ENCODE results near the gene MYO16.
"Not testable (repeated sequence)": the region's sequence is repeated elsewhere in the genome, so short reads cannot be mapped to it uniquely, and the experiment has no call there.

MYO16 gene

DNA sequence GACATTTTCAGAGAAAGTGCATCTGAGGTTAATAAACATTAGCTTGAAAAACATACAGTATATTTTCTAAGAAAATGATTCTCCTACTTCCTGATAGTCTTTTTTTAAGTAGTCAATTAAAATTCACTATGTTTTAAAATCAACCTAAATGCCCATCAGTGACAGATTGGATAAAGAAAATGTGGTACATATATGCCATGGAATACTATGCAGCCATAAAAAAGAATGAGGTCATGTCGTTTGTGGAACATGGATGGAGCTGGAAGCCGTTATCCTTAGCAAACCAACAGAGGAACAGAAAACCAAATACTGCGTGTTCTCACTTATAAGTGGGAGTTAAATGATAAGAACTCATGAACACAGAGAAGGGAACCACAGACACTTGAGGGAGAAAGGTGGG, 462.8 kb downstream of the MYO16 start:
- DNase-seq, result not testable (repeated sequence)

DNA sequence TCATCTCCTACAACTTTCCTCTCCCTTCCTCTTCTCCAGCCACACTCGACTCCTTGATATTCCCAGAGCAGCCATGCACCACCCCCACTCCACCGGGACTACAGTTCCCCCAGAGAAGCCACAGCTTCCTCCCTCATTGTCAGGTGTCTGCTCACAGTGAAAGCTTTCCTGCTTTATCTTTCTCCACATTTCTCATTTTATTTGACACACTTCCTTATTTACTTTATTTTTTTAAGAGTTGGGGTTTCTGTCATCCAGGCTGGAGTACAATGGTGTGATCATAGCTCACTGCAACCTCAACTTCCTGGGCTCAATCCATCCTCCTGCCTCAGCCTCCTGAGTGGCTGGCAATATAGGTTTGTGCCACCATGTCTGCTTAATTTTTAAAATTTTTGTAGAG, 464.6 kb downstream of the MYO16 start:
- no peak for DNase-seq

DNA sequence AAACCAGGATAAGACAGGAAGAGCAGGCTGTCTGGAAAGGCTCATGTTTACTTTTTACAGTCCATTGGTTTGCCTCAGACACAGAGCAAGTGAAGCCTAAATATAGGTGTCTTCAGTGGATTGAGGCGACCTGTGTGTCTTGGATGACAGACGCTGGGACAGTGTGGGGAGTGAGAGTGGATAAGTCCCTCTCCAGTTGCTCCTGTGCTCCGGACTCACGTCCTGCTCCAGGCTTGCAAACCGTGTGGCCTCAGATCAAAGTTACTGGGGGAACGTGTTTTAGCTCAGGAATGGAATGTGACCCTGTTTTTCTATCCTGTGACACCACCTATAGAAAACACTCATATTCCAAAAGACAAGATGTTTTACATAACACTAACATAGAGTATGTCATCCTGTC, 465.7 kb downstream of the MYO16 start:
- no peak for DNase-seq

DNA sequence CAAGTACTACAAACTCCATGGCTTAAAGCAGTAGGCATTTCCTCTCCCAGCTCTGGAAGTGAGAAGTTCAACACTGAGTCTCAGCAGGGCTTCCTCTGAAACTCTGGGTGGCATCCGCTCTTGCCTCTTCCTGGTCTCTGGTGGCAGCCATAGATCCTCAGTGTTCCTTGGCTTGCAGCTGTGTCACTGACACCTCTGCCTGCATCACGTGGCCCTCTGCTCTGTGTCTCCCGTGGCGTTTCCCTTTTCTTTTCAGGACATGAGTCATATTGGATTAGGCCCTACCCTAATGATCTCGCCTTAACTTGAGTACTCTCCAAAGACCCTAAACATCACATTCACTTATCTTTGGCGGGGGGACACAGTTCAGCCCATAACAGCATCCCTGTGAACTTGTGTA, 466.7 kb downstream of the MYO16 start:
- no peak for DNase-seq

DNA sequence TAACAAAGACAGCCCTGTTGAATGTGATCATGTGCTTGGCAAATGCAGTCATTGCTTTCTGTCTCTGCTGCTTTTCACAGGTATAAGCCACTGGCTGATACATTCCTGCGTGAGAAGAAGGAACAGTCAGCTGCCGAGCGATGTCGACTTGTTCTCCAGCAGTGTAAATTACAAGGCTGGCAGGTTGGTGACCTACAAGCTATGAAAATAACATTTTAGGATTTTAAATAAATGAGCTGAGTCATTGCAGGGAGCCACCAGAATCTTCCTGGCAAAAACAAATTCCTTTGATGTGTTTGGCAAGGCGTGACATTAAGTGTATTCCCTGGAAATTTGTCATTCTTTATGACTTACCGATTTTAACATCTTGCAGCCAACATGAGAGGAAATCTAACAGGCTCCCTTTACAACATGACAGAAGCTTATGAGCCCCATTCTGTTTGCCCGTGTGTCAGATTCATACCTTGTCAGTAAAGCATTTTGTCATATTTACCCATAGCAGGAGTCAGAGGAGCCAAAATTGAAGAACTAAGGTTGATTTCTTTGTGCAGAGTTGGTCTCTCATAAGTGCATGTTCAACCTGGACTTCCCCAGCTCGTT, 471.4 kb downstream of the MYO16 start:
- peak; percentile 2 for DNase-seq

DNA sequence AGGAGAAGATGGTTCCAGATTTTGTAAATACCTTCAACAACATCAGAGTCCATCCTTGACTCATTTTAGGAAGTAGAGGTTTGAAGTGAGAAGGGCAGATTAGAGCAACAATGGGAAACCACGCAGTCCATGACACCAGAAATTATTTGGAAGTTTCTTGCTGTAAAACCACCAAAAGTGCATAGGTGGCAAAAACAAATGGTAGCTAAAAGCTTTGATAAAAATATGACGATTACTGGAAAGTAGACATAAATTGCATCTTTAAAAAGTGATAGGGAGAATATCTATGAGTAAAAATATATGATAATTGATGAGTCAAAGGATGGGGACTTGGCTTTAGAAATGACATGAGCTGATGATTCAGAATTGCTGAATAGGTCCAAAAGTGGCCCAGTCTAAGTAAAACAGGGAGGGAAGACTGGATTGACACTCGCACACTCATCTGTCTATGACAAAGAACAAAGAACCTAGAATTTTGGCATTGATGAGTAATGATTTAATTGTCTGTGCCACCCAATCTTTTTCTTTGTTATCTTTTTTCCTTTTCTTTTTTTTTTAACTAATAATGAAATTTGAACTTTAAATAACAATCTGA, 472.2 kb downstream of the MYO16 start:
- no peak for DNase-seq

DNA sequence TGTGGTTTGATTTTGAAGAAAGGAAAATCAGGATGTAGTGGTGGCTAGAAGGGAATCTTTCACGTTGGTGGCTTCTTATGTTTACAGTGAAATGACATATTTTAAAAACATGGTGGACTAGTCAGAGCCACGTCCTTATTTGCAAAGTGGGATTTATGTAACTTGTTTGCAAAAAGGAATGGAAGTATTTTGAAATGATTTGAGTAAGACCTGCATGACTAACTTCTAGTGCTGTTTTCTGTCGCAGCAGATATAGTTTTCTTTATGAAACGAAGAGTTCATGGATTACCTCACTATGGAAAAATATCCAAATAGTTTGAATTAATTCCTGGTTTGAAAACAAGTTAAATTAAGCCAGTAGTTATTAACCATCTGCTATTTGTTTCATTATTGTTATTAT, 476.5 kb downstream of the MYO16 start:
- no peak for DNase-seq

DNA sequence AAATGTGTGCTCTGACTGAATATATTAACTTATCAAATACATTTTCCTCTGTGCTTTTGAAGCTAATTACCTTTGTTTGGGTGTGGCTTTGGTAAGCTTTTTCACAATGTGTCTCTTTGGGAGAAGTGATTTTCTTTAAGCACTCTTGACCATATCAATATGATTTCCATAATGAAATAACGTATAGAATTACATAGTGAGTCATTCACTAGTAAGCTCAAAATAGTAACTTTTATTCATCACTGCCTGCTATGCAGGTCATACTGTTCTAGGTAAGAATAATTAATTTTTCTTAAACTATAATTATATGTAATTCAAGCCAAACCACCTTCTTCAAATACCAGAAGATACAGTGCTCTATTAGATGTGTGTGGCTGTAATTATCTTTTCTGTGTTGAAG, 480.7 kb downstream of the MYO16 start:
- DNase-seq, result no peak

DNA sequence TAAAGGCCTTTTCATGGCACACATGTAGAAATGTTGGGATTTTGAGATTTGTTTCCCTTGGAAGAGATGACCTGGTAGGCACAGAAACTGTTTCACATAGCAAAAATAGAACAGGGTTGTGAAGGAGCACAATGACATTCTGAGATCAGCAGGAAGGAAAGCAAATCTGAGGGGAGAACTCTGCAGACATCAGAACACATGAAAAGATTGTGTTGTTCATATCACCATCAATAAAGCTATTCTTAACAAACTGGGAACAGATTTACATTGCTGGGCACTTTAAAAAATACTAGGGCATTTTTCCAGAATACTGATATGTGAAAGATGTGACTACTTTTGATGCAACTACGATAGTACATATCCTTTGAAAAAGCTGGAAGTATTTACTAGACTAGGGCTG, 481.7 kb downstream of the MYO16 start:
- DNase-seq, result no peak

DNA sequence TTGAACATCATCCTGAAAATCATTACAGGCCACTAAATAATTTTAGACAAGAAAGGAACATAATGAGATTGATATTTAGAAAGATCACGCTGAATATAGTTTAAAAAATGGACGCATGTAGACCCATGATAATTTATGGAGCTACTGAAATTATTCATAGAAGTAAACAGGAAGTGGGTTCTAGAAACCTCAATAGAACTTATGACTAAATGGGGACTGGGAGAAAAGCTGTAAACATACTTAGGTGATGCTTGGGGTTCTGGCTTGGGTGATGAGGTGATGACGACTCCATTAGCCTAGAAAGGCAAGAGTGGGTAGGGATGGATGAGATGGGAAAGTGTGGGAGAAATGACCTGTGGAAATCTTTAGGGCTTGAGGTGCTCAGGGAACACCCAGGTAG, 484.0 kb downstream of the MYO16 start:
- DNase-seq, result no peak

DNA sequence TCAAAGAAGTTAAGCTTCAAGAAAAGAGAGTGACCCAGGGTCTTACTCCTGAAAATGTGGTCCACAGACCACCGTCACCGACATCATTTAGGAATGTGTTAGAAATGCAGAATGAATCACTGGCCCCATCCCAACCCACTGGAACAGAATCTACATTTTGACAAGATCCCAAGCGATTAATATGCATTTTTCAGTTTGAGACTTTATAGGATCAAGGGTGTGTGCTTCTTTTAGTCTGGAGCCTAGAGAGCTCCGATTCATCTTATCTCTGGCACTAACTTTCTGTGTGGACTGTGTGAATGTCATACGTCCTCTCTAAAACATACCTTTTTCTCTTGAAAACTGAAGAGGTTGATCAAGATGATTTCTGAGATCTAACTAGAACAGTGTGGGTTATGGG, 484.8 kb downstream of the MYO16 start:
- DNase-seq, result no peak

DNA sequence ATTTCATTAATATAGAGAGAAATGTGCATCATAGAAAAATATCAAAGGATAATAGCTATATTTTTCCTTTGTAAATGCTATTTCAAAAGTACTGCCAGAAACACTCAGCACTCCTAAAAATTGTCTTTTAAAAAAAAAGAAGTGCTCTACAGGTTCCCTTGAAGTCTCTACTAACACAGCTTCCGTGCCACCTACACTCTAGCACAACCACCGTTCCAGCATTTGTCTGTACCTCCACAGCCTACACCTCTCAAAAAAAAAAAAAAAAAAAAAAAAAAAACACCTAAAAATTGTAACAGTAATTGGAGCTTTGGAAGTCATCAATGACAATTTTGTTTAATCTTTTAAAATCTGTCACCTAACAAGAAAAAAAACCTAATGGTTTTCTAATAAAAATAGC, 485.6 kb downstream of the MYO16 start:
- DNase-seq, result no peak

DNA sequence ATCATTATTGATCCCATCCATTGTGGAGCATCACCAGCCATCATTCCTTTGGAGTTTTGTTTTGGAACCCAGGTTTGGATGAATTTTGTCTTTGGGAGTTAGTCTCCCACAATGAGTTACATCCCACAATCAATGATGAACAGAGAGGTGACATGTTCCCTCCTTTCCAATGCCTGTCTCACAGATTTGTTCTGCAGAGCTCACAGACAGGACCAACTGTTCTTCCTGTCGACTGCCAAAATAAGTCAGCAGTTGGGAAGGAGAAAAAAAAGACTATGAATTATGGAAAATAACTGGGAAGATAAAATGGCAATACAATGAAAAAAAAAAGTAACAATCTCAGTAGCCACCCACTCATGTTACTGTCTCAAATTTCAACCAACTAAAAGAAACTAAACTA, 489.1 kb downstream of the MYO16 start:
- DNase-seq, result no peak

DNA sequence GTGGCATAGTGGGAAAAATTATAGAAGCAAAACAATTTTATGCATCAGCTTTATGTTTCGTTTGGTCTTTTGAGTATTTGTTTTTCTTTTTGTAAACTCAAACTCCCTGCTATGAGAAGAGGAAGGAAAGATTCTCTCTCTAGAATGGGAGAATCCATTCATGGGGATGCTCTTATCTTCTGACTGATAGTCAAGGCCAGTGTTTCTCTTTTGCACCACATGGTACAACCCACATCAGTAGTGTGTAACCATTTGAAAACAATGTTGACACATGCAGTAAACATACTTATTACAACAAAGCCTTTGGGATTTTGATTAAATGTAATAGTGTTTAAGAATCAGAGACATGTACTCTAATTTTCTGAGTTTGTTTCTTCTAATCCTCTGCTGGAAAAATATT, 490.5 kb downstream of the MYO16 start:
- no peak for DNase-seq

DNA sequence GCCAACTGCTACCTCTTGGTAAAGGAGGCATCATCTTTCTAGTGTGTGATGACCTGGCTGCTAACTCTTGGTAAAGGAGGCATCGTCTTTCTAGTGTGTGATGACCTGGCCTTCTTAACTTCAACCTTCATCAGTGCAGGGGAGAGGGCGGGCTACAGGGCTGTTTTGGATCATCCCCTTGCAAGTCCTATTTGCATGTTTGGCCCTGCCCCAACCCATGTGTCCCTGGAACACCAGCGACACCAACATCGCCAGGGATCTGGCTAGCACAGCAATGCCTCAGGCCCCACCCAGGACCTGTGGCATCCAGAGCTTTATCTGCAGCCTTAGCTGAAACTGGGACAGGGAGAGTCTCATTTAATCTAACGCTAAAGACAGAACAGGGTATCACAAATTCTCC, 492.4 kb downstream of the MYO16 start:
- DNase-seq, result no peak

DNA sequence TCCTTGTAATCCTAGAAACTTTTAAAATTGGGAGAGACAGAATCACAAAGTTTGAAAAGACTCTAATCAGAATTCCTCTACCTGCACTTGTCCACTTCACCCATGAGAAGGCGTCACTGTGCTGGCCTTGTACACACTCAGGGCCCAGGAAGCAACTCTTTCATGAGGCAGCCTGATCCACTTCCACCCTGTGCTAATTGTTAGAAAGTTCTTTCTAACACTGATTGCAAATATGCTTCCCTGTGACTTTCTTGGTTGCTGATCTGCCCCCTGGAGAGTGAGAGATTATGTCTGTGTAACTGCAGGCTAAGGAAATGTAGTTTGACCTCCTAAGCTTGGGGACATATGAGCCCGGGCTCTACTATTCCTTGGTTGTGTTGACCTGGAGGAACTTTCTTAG, 494.6 kb downstream of the MYO16 start:
- DNase-seq, result no peak

DNA sequence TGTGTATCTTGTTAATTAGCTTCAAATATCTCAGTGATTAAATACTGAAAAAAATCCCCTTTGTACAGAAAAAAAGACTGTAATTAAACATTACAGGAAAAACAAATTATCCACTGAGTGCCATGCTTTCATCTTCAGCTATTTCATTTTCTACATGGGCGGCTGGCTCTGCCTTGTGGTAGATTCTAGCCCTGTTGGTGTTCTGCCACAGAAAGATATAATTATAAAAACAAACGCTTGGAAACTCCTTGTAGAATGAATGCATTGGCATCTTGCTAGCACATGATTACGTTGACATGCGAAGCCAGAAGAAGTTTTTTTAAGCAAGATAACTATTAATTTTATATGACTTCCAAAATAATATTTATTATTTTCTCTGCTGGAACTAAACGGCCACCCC, 496.8 kb downstream of the MYO16 start:
- DNase-seq, result no peak

DNA sequence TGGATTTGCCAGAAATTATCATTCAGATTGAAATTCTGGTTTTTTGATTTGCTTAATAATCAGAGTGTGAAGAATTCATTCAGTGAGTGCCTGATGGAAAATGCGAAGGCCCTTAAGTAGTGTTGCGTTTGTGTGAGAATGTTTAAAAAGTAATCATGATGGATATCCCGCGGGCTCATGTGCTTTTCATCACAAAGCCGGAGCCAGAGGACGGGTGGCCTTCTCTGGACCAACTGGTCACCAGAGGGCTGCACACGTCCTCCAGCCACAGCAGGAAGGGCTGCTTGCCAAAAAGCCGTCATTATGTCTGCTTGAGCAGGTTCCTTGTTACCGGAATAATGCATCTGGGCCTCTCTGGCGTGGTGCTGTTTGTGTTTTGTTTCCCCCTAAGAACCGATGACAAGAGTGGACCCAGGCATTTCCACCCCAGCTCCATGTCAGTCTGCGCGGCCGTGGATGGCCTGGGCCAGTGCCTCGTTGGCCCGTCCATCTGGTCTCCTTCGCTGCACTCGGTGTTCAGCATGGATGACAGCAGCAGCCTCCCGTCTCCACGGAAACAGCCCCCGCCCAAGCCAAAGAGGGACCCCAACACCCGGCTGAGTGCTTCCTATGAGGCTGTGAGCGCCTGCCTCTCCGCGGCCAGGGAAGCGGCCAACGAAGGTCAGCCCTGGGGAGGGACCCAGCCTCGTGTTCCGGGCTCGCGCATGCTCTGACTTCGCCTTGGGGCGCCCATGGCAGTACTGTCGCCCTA, 497.7 kb downstream of the MYO16 start:
- no peak for DNase-seq

DNA sequence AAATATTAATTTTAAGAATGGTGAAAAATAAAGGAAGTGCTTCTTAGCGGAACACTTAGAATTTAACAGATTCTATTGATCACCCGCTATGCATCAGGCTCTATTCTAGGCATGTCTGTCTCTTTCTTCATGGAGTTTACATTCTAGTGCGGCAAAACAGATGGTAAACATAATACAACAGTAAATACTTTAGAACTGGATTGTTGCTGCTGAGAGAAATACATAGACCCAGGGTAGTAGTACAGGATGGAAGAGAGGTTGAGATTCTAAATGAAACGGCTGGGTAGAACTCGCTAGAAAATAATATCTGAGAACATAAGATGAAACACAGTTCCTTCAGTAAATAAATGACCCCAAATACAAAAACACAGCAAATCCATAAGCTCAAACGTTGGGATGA, 498.7 kb downstream of the MYO16 start:
- no peak for DNase-seq

DNA sequence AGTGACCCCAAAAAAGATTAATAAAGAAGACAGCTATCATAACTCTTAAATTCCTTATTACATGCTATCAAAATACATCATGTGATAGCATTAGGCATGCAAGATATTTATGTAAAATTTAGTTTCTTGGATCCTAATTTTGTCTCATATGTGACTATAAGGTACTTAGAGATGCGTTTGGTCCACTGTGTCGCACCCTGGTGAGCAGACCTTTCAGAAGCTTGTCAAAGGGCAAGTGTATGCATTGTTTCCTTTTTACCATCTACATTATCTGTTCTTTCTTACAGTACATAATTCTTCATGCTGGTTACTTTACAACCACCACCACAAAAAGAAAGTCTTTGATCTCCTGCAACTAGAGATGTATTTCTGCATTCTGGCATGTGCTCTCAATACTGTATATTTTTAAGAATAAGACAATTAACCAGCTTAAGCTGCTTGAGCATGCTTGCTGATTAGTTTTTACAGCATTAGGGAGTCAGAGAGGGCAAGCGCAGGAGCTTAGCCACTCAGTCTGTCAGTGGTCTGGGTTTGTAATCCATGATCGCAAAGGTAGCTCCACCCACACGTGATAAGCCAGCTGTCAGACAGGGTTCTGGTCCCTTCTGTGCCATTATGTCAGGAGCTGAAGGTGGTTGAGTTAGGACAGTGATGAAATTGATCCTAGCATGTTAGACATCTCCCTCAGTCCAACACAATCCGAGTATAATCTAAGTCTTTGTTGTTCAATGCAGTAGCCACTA, 500.9 kb downstream of the MYO16 start:
- no peak for DNase-seq

DNA sequence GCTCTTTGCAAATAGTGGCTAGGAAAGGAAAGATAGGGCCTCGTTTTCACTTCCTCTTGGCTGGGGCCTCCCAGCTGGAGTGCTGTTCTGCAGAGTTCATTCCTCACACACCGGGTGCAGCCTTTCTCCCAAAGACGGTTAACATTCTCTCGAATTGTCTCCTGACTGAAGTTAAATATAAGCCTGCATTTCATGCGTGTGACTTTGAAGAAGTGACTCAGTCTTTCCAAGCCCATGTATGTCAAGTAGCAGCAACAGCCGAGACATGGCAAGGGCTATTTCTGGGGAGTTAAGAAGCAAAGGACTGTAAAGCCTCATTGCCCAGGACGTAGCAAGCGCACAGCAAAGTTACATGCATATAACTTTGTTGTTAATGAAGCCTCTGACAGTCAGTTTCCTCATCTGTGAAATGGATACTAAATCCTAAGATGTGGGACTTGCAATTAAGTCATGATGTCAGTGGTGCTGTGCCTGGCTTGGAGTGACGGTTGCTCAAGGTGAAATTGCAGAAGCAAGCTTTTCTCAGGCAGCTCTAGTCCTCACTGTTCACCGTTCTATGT, 502.4 kb downstream of the MYO16 start:
- DNase-seq, result no peak

DNA sequence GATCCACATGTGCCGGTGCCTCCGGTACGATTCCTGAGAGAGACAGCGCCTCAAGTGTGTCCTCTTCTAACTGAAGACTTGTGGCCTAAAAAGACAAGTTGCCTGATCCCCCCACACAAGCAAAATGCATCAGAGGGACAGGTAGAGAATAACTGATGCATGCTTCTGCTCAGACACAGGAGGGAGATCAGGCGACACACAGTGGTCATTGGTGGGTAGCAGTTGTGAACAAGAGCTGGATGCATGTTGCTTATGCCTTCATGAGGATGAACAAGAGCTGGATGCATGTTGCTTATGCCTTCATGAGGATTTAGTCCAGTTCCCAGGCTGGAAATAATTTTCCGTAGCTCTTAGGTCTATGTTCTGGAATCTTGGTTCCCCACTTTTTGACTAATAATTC, 505.6 kb downstream of the MYO16 start:
- no peak for DNase-seq

DNA sequence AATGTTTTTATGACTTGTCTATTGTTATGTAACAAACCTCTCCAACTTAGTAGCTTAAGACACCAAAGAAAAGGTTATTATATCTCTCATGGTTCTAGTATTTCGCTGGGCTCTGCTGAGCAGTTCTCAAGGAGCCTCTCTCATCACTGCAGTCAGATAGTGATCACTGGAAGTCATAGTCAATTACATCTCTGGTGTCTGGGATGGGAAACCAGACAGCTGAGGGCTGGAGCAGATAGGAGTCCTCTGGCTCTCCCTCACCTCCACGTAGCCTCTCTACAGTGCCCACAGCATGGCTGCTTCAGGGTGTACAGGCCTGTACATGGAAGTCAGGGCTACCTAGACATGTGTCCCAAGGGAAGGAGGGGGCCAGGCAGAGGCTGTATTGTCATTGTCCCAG, 507.5 kb downstream of the MYO16 start:
- DNase-seq, result no peak

DNA sequence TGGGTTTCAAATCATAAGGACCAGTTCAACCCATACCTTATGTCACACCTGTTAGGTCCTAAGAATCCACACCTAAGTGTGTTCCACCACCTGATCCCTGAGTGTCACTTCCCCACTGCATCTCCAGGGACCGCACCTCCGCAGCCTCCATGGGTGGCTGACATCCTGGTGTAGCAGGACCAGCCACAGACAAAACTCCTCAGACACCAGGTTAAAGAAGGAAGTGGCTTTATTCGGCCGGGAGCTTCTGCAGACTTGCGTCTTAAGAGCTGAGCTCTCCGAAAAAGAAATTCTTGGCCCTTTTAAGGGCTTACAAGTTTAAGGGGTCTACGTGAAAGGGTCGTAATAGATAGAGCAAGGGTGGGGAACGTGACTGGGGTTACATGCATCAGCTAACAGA, 509.9 kb downstream of the MYO16 start:
- no peak for DNase-seq

All from kidney glomerular epithelial cell (primary cell).